Dendritic cell treated with granulocyte-macrophage colony-stimulating factor and Interleukin-4, amounts not matched to agents 40 ng/mL and 50 ng/mL, for 4 days (primary cell): ENCODE measurements around the gene SCAND1.
A peak's percentile ranks its signal among the peaks of the same experiment; 100 is the strongest.
"Not testable (repeated sequence)": the region's sequence is repeated elsewhere in the genome, so short reads cannot be mapped to it uniquely, and the experiment has no call there.

Experiments used
- H3K27ac Mint-ChIP-seq: one replicate; pipeline ENCODE4 v1.8.0; 2022; ENCODE audit warnings: mild to moderate bottlenecking, mixed read lengths
- H3K27me3 Mint-ChIP-seq: one replicate; pipeline ENCODE4 v1.8.0; 2022; ENCODE audit warnings: mild to moderate bottlenecking, mixed read lengths
- H3K36me3 Mint-ChIP-seq: one replicate; pipeline ENCODE4 v1.8.0; 2022; ENCODE audit warnings: low read depth, mixed read lengths
- H3K4me1 Mint-ChIP-seq: one replicate; pipeline ENCODE4 v1.8.0; 2022; ENCODE audit warnings: low read depth, mixed read lengths
- H3K4me3 Mint-ChIP-seq: one replicate; pipeline ENCODE4 v1.8.0; 2022; ENCODE audit warnings: mild to moderate bottlenecking, moderate library complexity, mixed read lengths
- H3K9me3 Mint-ChIP-seq: one replicate; pipeline ENCODE4 v1.8.0; 2022; ENCODE audit warnings: mixed read lengths
- intact Hi-C: fragments of 100-400 bp; cut with micrococcal nuclease; formaldehyde crosslinking; loops from one replicate; pipeline ENCODE4 v1.15.0; 2022

SCAND1 gene

GRCh38 chr20:35954200-35954906, at the start of gene SCAND1:
TSS of gene SCAND1 (minus strand) at chr20:35954502. CDS start at chr20:35954284, 218 bp downstream.
- Mint-ChIP-seq H3K9me3 (no peaks in the 10 kb centered on the region), H3K36me3 (peaks cover 35% of the 10 kb centered on the region), H3K27ac (peak within 1 kb of the TSS; percentile 97), H3K4me3 (peak within 1 kb of the TSS; percentile 99), H3K27me3 (no peaks in the 10 kb centered on the region), H3K4me1 (peaks cover 8% of the 10 kb centered on the region)
- intact Hi-C loops: no loop called here

- H3K4me3 Mint-ChIP-seq: no peak overlapping the region
- peaks cover 26% of the 10 kb centered on the region for H3K9me3 Mint-ChIP-seq
- H3K4me1 Mint-ChIP-seq: peaks cover 7% of the 10 kb centered on the region
- intact Hi-C loops: no loop called here
- H3K27ac Mint-ChIP-seq: no peak overlapping the region
- H3K36me3 Mint-ChIP-seq: no peaks in the 10 kb centered on the region
- H3K27me3 Mint-ChIP-seq: peaks cover 7% of the 10 kb centered on the region
Observed at GRCh38 chr20:36004045-36004444, 49.7 kb upstream of the SCAND1 start.

- Mint-ChIP-seq H3K4me3 (no peak overlapping the region), H3K4me1 (peaks cover 7% of the 10 kb centered on the region), H3K9me3 (peaks cover 26% of the 10 kb centered on the region), H3K27ac (no peak overlapping the region), H3K27me3 (peaks cover 6% of the 10 kb centered on the region), H3K36me3 (no peaks in the 10 kb centered on the region)
- intact Hi-C loops: no loop called here
Observed at GRCh38 chr20:36002855-36003254, 48.6 kb upstream of the SCAND1 start.

GRCh38 chr20:36001331-36001730, 47.0 kb upstream of the SCAND1 start:
- H3K27me3 Mint-ChIP-seq, H3K4me1 Mint-ChIP-seq, H3K36me3 Mint-ChIP-seq, H3K27ac Mint-ChIP-seq, H3K4me3 Mint-ChIP-seq, intact Hi-C loops: not testable (repeated sequence)
- peaks cover 26% of the 10 kb centered on the region for H3K9me3 Mint-ChIP-seq

- not testable (repeated sequence) for H3K4me1 Mint-ChIP-seq, H3K27me3 Mint-ChIP-seq, H3K36me3 Mint-ChIP-seq, H3K9me3 Mint-ChIP-seq, H3K4me3 Mint-ChIP-seq, H3K27ac Mint-ChIP-seq
- intact Hi-C loops: loop anchor here (10.0 kb wide), 1 partner anchor 48 kb away; no protein-coding TSS in a partner anchor
Observed at GRCh38 chr20:35996492-35996891, 42.2 kb upstream of the SCAND1 start.

- Mint-ChIP-seq H3K27ac (no peak overlapping the region), H3K9me3 (no peaks in the 10 kb centered on the region), H3K27me3 (peaks cover 7% of the 10 kb centered on the region), H3K36me3 (no peaks in the 10 kb centered on the region), H3K4me3 (no peak overlapping the region), H3K4me1 (peaks cover 6% of the 10 kb centered on the region)
- intact Hi-C loops: loop anchor here (1.0 to 10.0 kb wide), 2 partner anchors 50 to 143 kb away; no protein-coding TSS in a partner anchor
Observed at GRCh38 chr20:35994994-35995453, 40.7 kb upstream of the SCAND1 start.

GRCh38 chr20:35992713-35993335, 38.5 kb upstream of the SCAND1 start:
- peaks cover 7% of the 10 kb centered on the region for H3K27me3 Mint-ChIP-seq
- H3K4me3 Mint-ChIP-seq: no peak overlapping the region
- H3K27ac Mint-ChIP-seq: no peak overlapping the region
- H3K9me3 Mint-ChIP-seq: no peaks in the 10 kb centered on the region
- peaks cover 6% of the 10 kb centered on the region for H3K4me1 Mint-ChIP-seq
- intact Hi-C loops: loop anchor here (10.0 kb wide), 1 partner anchor 52 kb away; no protein-coding TSS in a partner anchor
- H3K36me3 Mint-ChIP-seq: no peaks in the 10 kb centered on the region

GRCh38 chr20:35991142-35991771, 37.0 kb upstream of the SCAND1 start:
- peaks cover 6% of the 10 kb centered on the region for H3K4me1 Mint-ChIP-seq
- H3K36me3 Mint-ChIP-seq: no peaks in the 10 kb centered on the region
- no peak overlapping the region for H3K4me3 Mint-ChIP-seq
- peaks cover 12% of the 10 kb centered on the region for H3K27me3 Mint-ChIP-seq
- intact Hi-C loops: loop anchor here (10.0 kb wide), 1 partner anchor 54 kb away; no protein-coding TSS in a partner anchor
- no peaks in the 10 kb centered on the region for H3K9me3 Mint-ChIP-seq
- H3K27ac Mint-ChIP-seq: no peak overlapping the region

- peaks cover 12% of the 10 kb centered on the region for H3K27me3 Mint-ChIP-seq
- no peak overlapping the region for H3K27ac Mint-ChIP-seq
- H3K9me3 Mint-ChIP-seq: no peaks in the 10 kb centered on the region
- intact Hi-C loops: no loop called here
- peaks cover 9% of the 10 kb centered on the region for H3K4me1 Mint-ChIP-seq
- H3K36me3 Mint-ChIP-seq: no peaks in the 10 kb centered on the region
- no peak overlapping the region for H3K4me3 Mint-ChIP-seq
Observed at GRCh38 chr20:35988910-35989463, 34.7 kb upstream of the SCAND1 start.

GRCh38 chr20:35985806-35986205, 31.5 kb upstream of the SCAND1 start:
- Mint-ChIP-seq H3K4me3 (no peak overlapping the region), H3K27me3 (peaks cover 4% of the 10 kb centered on the region), H3K9me3 (no peaks in the 10 kb centered on the region), H3K27ac (no peak overlapping the region), H3K36me3 (no peaks in the 10 kb centered on the region), H3K4me1 (peaks cover 20% of the 10 kb centered on the region)
- intact Hi-C loops: no loop called here

- intact Hi-C loops: no loop called here
- Mint-ChIP-seq H3K4me1 (peaks cover 25% of the 10 kb centered on the region), H3K27me3 (peaks cover 4% of the 10 kb centered on the region), H3K9me3 (no peaks in the 10 kb centered on the region), H3K27ac (peak overlapping the region; percentile 6), H3K4me3 (no peak overlapping the region), H3K36me3 (no peaks in the 10 kb centered on the region)
Observed at GRCh38 chr20:35984382-35984781, 30.1 kb upstream of the SCAND1 start.

- no peaks in the 10 kb centered on the region for H3K36me3 Mint-ChIP-seq
- H3K27me3 Mint-ChIP-seq: peaks cover 4% of the 10 kb centered on the region
- H3K27ac Mint-ChIP-seq: no peak overlapping the region
- intact Hi-C loops: no loop called here
- H3K9me3 Mint-ChIP-seq: no peaks in the 10 kb centered on the region
- H3K4me3 Mint-ChIP-seq: no peak overlapping the region
- H3K4me1 Mint-ChIP-seq: peaks cover 38% of the 10 kb centered on the region
Observed at GRCh38 chr20:35981969-35982368, 27.7 kb upstream of the SCAND1 start.

GRCh38 chr20:35979544-35979943, 25.2 kb upstream of the SCAND1 start:
- Mint-ChIP-seq H3K27me3 (no peaks in the 10 kb centered on the region), H3K4me3 (no peak overlapping the region), H3K27ac (peak overlapping the region; percentile 10), H3K9me3 (no peaks in the 10 kb centered on the region), H3K4me1 (peaks cover 42% of the 10 kb centered on the region), H3K36me3 (no peaks in the 10 kb centered on the region)
- intact Hi-C loops: no loop called here

- peaks cover 36% of the 10 kb centered on the region for H3K4me1 Mint-ChIP-seq
- no peaks in the 10 kb centered on the region for H3K36me3 Mint-ChIP-seq
- intact Hi-C loops: no loop called here
- H3K27ac Mint-ChIP-seq: peak overlapping the region; percentile 64
- H3K9me3 Mint-ChIP-seq: no peaks in the 10 kb centered on the region
- no peak overlapping the region for H3K4me3 Mint-ChIP-seq
- no peaks in the 10 kb centered on the region for H3K27me3 Mint-ChIP-seq
Observed at GRCh38 chr20:35978041-35978513, 23.8 kb upstream of the SCAND1 start.
